ENCODE data around the gene LONP2.

DNA sequence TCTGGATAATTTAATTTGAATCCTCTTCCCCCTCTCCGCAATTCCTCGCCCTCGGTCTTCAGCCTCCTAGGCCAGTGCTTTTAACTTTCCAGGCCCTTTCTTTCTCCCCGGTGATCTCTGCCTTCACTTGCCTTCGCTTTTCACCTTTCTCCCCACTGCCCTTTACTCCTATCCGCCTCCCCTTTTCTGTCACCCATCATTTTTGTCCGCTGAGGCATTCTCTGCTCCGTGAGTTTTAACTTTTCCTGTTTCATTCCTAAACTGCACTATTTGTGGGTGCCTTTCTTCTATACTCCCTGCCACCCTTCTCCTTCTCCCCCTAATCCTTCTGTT lies 729 bp downstream of the LONP2 start:
- TF ChIP-seq POLR2A (IDR thresholded peaks at IDR 0.05): no peak
- TF ChIP-seq, protein P1, sequence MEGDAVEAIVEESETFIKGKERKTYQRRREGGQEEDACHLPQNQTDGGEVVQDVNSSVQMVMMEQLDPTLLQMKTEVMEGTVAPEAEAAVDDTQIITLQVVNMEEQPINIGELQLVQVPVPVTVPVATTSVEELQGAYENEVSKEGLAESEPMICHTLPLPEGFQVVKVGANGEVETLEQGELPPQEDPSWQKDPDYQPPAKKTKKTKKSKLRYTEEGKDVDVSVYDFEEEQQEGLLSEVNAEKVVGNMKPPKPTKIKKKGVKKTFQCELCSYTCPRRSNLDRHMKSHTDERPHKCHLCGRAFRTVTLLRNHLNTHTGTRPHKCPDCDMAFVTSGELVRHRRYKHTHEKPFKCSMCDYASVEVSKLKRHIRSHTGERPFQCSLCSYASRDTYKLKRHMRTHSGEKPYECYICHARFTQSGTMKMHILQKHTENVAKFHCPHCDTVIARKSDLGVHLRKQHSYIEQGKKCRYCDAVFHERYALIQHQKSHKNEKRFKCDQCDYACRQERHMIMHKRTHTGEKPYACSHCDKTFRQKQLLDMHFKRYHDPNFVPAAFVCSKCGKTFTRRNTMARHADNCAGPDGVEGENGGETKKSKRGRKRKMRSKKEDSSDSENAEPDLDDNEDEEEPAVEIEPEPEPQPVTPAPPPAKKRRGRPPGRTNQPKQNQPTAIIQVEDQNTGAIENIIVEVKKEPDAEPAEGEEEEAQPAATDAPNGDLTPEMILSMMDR (IDR thresholded peaks at IDR 0.05): no peak
